Choroid plexus epithelial cell (primary cell): Measurements from ENCODE around the gene DUSP22.

ENCODE experiments used
- DNase-seq: peaks from one replicate; pipeline ENCODE4 v3.0.0-alpha.2; 2010; ENCODE audit warnings: low read depth
- H3K4me3 ChIP-seq: 2 replicates; pipeline ENCODE4 v1.5.1; 2011; ENCODE audit warnings: low read depth, mild to moderate bottlenecking, control low read depth, low read length, moderate library complexity
- CTCF ChIP-seq: conservative IDR thresholded peaks from 2 replicates; pipeline ENCODE4 v1.5.1; 2011; ENCODE audit warnings: low read depth, mild to moderate bottlenecking, control low read depth, inconsistent platforms, low read length, moderate library complexity

Gene DUSP22

GRCh38 chr6:387293-387741, 95.0 kb downstream of the DUSP22 start:
- H3K4me3 ChIP-seq, result no peak overlapping the region
- no peak for DNase-seq
- no peak for TF ChIP-seq CTCF

GRCh38 chr6:388202-388903, 96.1 kb downstream of the DUSP22 start:
- no peak for TF ChIP-seq CTCF
- DNase-seq, result no peak
- no peak overlapping the region for H3K4me3 ChIP-seq

- no peak for TF ChIP-seq CTCF
- DNase-seq, result no peak
- H3K4me3 ChIP-seq, result no peak overlapping the region
Observed at GRCh38 chr6:389143-389542, 96.9 kb downstream of the DUSP22 start.

- DNase-seq, result no peak
- H3K4me3 ChIP-seq, result no peak overlapping the region
- TF ChIP-seq CTCF, result peak; percentile 14
Observed at GRCh38 chr6:389622-390021, 97.3 kb downstream of the DUSP22 start.

- H3K4me3 ChIP-seq, result no peak overlapping the region
- peak; percentile 22 for DNase-seq
- peak; percentile 21 for TF ChIP-seq CTCF
Observed at GRCh38 chr6:390914-391558, 98.7 kb downstream of the DUSP22 start.

- H3K4me3 ChIP-seq, result peak within 1 kb of the TSS; percentile 28
- no peak for DNase-seq
- no peak for TF ChIP-seq CTCF
Observed at GRCh38 chr6:391559-392440, 99.5 kb downstream of the DUSP22 start, which contains the start of gene IRF4. TSS of gene IRF4 (plus strand) at chr6:391752. CDS start at chr6:393153, 1,401 bp downstream.
